Measurements from ENCODE around the gene TCP10L.
A peak's percentile ranks its signal among the peaks of the same experiment; 100 is the strongest.
"Not testable (repeated sequence)": the region's sequence is repeated elsewhere in the genome, so short reads cannot be mapped to it uniquely, and the experiment has no call there.

TCP10L gene, protein sequence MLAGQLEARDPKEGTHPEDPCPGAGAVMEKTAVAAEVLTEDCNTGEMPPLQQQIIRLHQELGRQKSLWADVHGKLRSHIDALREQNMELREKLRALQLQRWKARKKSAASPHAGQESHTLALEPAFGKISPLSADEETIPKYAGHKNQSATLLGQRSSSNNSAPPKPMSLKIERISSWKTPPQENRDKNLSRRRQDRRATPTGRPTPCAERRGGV

DNA sequence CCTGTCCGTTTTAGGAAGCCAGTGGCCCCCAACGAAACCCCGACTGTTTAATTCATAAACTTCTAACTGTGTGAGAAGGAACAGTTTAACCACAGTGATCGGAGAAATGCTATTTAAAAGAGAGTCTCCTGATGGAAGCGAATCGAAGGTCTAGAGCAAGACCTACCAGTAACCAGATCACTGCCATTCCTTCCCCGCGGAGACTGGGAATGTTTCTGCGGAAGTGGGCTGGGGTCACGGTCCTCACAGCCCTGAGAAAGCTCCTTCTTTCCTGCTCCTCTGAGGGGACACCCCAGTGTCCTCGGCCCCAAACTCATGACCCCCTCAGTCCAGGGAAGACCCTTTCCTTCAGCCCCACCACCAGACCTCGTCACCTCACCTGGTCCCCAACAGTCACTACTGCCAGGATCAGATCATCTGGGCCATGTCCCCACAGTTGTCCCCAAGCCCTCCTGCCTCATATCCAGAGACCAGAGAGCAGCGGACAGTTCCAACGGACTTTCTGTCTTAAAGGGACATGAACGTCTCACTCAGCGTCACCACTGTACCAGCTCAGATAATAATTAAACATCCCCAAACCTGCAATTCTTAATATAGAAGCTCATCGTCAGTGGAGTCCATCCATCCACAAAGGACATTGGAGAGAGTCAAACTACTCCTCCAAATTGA is at the start of gene TCP10L:
TCP10L (minus strand) TSS at position 482 of the 669 bp plus-strand sequence. CDS start 1,219 bp downstream, outside the sequence.
- DNase-seq (ENCODE audit: low spot score): no peak

DNA sequence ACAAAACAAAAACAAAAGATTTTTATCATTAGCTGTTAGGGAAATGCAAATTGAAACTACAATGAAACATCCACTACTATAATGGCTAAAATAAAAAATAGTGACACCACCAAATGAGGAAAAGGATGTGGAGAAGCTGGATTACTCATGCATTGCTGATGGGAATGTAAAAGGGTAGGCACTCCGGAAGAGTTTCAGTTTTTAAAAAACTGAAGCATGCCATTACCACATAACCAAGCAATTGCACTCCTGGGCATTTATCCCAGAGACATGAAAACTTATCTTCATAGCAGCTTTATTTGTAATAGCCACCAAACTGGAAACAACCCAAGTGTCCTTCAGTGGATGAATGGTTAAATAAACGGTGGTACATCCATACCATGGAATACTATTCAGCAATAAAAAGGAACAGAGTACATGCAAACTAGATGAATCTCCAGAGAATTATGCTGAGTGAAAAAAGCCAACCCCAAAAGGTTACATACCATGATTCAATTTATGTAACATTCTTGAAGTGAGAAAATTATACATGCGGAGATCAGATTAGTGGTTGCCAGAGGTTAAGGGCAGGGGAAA is 41.4 kb upstream of the TCP10L start:
- no peak for DNase-seq (ENCODE audit: low spot score)

DNA sequence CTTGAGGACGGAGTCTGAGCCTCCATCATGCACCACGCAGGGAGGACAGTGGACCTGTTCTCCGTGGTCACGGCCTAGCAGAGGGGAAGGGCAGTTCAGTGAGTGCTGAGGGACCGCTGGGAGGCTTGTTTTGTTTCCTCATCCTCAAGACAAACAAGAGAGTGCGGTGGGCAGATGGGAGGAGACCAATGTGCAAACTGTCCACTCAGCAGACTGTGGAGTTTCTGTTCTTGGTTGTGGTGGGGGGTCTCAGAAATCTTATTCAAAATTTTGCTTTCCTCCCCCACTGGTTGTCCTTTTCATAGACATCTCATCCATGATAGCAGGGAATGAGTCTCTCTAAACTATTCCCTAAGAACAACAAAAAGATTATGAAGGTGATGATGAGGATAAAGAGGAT is 32.9 kb upstream of the TCP10L start:
- DNase-seq (ENCODE audit: low spot score): not testable (repeated sequence)

DNA sequence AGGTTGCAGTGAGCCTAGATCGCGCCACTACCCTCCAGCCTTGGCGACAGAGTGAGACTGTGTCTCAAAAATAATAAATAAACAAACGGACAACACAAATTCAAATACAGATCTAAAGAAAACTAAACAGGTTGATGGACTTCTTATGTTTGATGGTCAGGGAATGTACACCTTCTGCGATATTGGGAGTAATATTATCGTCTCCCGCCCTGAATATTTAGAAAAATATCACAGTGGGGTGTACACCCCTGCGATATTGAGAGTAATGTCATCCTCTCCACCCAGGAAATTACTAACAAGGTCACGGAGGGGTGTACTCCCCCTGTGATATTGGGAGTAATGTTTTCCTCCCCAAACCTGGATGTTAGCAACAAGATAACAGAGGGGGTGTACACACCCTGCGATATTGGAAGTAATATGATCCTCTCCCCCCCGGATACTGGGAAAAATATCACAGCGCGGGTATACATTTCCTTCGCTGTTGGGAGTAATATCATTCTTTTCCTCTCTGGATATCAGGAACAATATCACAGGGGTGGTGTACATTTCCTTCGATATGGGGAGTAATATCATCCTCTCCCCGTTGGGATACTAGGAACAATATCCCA is 28.2 kb upstream of the TCP10L start:
- no peak for DNase-seq (ENCODE audit: low spot score)

DNA sequence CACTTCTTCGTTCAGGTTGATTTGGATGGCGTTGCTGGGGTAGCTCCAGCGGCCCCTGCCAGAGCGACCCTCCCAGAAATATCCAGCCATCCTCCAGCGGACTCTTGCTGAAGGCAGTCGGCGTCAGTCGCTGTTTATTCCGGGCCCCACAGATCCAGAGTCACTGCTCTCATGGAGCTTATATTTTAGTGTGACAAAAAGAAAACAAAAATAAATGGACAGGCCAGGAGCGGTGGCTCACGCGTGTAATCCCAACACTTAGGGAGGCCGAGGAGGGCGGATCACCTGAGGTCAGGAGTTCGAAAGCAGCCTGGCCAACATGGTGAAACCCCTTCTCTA is 27.6 kb upstream of the TCP10L start:
- DNase-seq (ENCODE audit: low spot score): no peak

DNA sequence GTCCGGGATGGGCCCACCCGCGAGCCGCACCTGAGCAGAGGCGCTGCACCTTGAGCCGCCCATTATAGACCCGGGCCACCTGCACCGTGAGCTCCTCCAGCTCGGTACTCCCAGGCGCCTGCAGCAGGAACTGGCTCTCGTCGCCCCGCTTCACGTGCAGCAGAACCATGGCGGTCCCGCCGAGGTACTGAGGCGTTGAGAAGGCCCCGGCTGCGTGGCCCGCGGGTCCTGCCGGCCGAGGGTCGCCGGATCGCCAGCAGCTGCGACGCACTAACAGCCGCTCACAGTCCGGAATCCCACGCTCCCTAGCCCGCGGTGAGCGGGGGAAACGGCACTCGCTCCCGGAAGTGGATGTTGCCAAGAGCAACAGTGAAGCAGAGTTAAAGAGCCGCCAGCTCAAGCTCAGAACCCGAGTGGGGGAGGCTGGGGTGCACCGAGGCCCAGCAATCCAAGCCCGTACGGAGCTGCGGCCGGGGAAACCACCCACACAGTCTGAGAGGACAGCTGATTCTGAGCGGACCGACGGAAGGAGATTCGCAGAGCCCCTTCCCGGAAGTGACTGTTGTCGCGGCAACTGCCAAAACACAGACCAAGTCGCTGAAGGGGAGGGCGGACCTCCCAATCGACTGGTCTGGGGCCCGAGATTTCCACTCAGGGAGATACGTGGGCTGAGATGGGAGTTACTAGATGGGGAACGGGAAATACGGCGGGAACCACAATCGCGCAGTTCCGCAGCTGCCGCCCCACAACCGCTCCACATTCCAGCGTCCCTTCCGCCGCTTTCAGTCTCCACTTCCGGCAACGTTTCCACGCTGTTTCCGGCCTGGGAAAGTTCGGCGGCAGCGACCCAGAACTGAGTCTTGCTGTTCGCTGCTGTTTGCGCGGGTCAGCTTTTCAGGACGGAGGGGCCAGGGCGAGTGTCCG is 27.0 kb upstream of the TCP10L start, which contains the start of gene CFAP298:
CFAP298 (minus strand) TSS at position 303 of the 924 bp plus-strand sequence; CDS start at position 169, 134 bp downstream.
- DNase-seq (ENCODE audit: low spot score): peak; percentile 95

DNA sequence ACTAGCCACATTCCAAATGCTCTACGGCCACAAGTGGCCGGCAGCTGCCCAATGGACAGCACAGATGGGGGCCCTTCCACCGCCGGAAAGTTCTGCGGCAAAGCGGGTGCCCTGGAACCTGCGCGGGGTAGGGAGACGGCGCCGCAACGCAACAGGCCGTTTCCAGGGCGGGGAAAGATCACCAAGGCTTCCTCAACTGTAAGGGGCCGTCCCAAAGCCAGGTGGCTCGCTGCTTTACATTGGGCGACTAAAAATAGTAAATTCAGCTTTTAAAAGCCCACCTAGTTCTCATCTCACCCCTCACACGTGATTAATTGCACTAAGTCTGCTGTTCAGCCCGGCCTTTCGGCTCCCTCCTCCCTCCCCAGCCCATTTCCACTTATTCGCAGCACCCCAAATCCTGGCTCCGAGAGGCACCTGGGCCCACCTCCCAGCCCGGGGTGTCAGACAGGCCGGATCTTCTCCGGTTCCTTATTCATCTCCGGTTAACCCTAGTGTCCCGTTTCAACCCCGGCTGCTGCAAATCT is 26.2 kb upstream of the TCP10L start:
- DNase-seq (ENCODE audit: low spot score): no peak

DNA sequence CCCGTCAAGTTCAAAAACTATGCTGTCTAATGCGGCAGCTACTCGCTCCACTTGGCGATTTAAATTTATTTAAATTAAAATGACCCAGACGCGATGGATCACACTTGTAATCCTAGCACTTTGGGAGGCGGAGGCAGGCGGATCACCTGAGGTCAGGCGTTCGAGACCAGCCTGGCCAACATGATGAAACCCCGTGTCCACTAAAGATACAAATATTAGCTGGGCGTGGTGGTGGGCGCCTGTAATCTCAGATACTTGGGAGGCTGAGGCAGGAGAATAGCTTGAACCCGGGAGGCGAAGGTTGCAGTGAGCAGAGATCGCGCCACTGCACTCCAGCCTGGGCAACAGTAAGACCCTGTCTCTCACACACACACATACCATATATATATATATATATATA is 25.6 kb upstream of the TCP10L start:
- DNase-seq (ENCODE audit: low spot score): not testable (repeated sequence)

DNA sequence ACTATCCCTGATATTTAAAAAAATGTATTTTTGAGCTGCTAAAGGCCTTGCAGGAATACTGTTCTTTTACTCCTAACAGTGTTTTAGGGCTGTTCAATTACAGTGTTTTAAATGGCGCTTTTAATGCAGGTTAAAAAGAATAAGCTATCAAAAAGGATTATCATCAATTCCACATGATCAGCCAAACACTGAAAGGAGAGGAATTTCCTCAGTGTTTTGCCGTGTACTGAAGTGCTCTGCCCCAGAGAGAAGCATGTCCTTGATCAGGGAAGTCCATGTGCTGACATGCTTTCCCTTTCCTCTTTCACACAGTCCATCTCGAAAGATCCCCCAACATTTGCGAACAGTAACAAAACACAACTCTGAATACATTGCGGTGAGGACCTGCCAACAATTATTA is 23.5 kb upstream of the TCP10L start:
- no peak for DNase-seq (ENCODE audit: low spot score)

DNA sequence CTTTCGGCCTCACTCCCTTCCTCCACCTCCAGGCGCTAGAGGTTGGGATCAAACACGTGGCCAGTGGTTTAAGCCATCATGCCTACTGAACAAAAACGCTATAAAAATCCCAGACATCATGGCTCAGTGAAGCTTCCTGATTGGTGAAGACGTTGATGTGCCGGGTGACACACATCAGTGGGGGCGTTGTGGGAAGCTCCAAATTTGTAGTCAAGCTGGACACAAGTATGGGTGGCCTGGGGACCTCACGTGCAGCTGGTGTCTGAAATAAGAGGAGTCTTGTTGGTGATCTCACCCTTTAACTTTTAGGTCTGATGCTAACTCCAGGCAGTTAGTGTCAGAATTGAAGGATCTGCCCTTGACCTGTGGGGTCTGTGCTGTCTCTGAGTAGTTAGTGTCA is 20.1 kb upstream of the TCP10L start:
- DNase-seq (ENCODE audit: low spot score): no peak

DNA sequence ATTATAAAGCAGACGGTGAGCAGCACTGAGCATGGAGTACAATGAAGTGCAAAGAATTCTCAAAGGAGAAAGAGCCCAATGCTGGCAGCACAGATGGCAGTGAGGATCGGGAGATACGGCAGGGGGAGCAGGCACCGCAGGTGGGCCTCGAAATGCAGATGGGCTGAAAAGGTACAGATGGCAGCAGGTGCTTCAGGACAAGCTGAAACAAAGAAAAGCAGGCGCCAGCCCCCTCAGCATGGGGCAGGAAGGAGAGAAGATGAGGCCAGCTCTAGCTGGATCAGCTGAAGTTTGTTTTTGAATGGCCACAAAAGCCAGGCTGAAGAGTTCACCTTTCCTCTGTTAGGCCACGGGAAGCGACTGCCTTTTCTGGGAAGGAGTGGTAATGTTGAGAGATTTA is 19.1 kb upstream of the TCP10L start:
- no peak for DNase-seq (ENCODE audit: low spot score)

DNA sequence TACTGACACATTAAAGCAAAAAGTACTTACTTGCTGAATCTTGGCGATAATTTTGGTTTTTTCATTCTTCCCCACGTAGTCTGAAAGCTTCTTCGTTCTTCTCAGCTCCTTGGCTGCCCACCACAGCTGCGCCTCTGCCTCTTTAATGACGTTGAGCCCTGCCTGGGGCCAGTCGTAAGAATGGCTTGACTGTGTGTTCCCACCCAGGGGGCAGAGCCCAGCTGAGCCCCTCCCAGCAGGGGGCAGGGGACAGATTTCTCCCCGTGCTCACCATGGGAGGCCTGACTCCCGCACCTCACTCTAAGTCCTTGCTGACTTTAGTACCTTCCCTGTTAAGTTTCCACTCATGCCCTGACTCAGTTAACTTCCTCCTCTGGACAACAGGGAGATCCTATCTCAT is 17.8 kb upstream of the TCP10L start:
- no peak for DNase-seq (ENCODE audit: low spot score)

DNA sequence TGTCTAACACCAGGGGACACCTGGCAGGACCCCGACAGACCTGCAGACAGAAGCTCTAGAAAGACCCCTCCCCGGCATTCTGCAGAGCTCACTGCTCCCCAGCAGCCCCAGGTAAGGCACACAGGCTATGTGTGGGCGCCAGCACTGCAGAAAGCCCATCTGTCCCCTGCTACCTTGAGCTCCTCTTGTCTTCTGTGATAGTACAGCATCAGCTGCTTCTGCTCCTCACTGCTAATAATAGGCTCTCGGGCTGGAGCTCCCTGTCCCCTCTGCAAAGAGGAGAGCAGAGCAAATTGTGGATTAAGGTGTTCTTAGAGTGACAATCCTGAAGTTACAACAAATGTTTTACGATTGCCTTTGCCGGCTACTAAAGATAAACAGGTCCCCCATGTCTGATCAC is 16.8 kb upstream of the TCP10L start:
- DNase-seq (ENCODE audit: low spot score): no peak

DNA sequence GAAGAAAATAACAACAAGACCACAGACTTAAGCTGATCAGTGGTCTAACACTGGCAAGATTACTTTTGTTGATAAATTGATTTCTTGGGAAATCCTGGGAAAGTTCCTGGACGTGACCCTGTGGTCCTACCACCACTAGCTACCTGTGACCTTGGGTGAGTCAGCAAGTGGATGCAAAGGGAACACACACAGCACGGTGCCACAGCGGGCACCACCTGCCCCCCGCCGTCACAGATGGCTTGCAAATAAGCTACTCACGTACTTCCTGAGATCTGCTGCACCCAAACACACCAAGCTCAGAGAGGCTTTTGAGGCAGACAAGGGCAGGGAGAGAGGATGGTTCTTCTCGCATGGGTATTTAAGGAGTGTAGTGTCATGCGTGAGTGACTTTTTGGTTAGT is 14.2 kb upstream of the TCP10L start:
- DNase-seq (ENCODE audit: low spot score): no peak

DNA sequence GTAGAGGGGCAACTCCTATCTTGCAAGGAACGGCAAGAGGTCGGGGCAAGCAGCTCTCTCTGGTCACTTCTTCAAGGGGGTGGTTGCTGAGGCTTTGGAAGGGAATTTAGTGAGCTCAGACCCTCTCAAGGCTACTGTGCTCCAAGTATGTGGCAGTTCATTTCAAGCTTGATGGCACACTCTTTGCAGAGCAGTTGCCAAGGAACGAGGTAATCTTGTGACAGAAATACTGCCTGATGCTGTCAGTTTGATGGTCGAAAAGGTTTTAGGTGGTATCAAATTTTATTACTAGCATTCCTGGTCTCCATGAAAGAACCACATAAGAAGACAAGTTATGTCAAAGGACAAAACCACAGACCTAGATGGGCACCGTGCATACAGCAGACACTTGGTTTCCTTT is 13.8 kb upstream of the TCP10L start:
- no peak for DNase-seq (ENCODE audit: low spot score)

DNA sequence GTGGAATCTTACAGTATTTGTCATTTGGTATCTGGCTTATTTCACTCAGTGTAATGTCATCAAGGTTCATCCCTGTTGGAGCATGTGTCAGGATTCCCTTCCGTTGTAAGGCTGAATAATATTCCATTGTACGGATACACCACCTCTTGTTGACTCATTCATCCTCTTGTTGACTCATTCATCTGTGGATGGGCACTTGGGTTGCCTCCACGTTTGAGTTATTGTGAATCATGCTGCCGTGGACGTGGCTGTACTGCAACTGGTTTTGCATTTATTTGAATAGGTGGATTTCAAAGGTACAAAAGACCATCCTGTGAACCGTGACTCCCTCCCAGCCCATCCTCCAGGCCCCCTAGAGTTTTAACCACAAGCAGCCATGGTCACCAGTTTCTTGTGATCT is 11.9 kb upstream of the TCP10L start:
- peak; percentile 33 for DNase-seq (ENCODE audit: low spot score)

DNA sequence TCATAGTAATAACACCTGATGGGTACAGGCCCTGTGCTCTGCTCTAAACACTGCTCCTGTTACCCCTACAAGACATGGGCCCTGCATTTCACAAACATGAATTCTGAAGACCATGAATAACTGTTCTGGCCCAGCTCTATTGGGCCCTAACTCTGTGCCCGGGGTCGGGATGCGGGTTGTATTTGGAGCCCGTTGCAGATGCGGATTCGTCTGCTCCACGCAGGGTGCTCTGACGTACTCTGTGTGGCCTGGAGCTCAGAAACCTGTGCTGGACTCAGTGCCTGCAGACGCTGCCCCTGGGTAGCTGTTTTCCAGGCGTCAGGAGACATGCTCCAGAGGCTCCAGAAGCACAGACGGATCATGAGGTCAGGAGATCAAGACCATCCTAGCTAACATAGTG is 10.1 kb upstream of the TCP10L start:
- DNase-seq (ENCODE audit: low spot score): no peak

DNA sequence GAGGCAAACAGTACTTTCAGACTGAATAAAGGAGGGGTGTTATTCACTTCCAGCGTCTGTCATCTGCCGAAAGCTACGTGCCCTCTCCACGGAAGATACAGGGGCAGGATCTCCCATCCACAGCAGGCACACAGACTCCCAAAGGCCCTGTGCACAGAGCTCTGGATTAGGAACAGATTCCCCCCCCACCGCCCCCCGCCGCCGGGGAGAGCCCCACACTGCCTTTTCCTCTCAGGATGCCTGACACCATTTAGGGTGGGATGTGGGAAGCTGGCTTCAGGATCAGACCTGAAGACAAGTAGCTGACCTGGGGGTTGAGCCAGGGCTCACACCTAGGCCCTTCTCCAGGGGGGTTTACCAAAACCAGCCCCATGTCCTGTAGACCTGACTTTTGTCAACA is 8.4 kb upstream of the TCP10L start:
- DNase-seq (ENCODE audit: low spot score): no peak

DNA sequence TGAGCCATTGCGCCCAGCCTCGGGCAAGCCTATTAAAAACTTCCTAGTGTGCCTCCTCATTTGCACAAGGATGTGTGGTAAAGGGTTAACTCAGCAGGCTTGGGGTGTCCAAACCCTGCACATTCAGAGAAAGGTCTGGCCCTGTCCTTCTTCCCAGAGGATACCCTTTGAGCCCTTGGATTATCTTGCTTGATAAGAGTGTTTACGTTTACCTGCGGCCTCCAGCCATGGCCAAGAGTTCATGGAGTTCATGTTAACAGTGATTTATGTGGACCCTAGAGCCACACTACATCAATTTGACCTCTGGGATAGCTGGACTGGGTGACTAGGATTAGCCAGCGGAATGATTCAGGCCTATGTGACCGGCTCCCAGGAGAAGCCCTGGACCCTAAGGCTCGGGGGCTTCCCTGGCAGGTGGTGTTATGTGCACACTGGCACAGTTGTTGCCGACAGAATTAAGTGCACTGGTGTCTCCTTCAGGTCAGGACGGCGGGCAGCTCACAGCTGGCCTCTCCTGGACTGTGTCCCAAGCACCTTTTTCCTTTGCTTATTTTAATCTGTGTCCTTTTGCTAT is 7.7 kb upstream of the TCP10L start:
- no peak for DNase-seq (ENCODE audit: low spot score)

DNA sequence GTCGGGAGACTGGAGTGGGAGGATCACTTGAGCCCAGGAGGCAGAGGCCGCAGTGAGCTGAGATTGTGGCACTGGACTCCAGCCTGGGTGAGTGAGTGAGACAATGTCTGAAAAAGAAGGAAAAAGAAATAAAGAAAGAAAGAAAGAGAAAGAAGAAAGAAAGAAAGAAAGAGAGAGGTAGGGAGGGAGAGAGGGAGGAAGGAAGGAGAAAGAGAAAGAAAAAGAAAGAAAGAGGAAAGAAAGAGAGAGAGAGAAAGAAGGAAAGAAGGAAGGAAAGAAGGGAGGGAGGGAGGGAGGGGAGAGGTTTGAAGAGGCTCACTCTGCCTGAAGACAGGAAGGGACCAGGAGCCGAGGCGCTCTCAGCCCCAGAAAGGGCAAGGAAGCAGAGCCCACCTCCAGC is 4.8 kb upstream of the TCP10L start:
- no peak for DNase-seq (ENCODE audit: low spot score)

DNA sequence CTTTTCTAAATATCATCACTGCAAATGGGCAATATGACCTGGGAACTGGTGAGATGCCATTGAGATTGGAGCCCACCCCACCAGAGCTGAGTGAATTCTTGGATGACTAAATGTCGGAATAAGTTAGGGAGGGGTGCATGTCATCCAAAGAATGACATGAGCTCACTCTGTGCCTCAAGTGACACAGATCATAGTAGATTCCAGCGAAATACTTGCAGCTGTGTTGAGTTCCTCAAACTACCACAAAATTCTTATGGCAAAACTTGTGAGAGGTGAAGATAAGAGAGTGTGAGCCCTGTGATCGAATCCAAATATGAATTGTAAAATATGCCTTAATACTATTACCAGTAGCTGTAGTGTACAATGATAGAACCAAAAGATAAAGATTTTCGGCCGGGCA is 2.3 kb upstream of the TCP10L start:
- DNase-seq (ENCODE audit: low spot score): no peak

DNA sequence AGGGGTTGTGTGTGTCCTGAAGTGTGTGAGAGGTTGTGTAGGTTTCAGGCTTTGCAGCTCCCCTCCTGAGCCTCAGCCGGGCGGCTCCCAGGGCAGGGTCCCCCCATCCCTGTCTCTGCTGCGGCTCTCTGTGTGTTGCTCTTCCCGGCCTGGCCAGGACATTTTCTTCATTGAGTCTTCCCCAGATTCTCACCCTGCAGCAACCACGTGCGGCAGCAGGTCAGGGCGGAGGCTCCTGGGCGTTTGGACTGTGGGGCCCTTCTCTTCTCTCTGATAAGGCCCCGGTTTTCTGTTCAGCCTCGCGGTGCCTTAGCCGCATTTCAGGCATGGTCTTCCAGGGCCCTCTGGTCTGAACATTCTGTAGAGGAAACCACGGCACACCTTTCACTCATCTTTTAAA is 1.8 kb upstream of the TCP10L start:
- DNase-seq (ENCODE audit: low spot score): no peak

Measured in Ammon's horn (tissue), 1 donor.